ENCODE data around the gene SERPINF2.
"Not testable (repeated sequence)": the region's sequence is repeated elsewhere in the genome, so short reads cannot be mapped to it uniquely, and the experiment has no call there.

Gene SERPINF2

GRCh38 chr17:1735418-1735817, 7.3 kb upstream of the SERPINF2 start:
- DNase-seq (ENCODE audit: low read depth) = no peak

GRCh38 chr17:1735834-1736347, 6.8 kb upstream of the SERPINF2 start:
- DNase-seq (ENCODE audit: low read depth) = no peak

GRCh38 chr17:1736348-1737281, 6.1 kb upstream of the SERPINF2 start:
- DNase-seq (ENCODE audit: low read depth) = no peak

- DNase-seq (ENCODE audit: low read depth) = no peak
These were observed 5.0 kb upstream of the SERPINF2 start for GRCh38 chr17:1737531-1738291.

DNA sequence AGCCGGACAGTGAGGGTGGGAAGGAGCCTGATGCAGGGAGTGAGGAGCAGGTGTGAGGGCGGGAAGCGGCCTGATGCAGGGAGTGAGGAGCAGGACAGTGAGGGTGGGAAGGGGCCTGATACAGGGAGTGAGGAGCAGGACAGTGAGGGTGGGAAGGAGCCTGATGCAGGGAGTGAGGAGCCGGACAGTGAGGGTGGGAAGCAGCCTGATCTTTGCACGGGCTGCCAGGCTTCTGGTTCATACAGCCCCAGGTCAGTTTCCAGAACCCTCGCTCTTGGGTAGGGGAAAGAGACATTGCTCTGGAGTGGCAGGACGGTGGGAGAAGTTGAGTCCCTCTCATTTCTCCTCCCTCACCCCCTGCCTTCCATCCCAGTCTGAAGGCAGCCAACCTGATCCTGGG, 772 bp upstream of the SERPINF2 start:
- DNase-seq (ENCODE audit: low read depth) = not testable (repeated sequence)

- DNase-seq (ENCODE audit: low read depth) = no peak
These were observed 393 bp downstream of the SERPINF2 start for GRCh38 chr17:1743088-1743439.

- no peak for DNase-seq (ENCODE audit: low read depth)
These were observed 2.2 kb downstream of the SERPINF2 start for GRCh38 chr17:1744551-1745512.

DNA sequence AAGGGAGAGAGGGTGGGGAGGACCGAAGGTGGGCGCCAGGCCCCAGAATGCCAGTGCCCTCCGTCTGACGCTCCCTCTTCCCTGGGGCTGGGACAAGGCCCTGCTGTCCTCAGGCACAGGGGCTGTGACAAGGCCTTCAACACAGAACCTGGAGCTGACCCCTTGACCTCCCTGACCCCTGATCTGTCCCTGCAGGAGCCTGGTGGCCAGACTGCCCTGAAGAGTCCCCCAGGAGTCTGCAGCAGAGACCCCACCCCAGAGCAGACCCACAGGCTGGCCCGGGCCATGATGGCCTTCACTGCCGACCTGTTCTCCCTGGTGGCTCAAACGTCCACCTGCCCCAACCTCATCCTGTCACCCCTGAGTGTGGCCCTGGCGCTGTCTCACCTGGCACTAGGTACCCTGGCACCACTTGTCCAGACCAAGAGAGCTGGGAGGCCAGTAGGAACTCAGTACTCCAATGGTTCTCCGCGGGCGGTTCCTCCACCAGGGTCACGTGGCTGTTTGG, 2.9 kb downstream of the SERPINF2 start:
- DNase-seq (ENCODE audit: low read depth) = no peak

GRCh38 chr17:1746975-1747543, 4.4 kb downstream of the SERPINF2 start:
- DNase-seq (ENCODE audit: low read depth) = no peak

DNA sequence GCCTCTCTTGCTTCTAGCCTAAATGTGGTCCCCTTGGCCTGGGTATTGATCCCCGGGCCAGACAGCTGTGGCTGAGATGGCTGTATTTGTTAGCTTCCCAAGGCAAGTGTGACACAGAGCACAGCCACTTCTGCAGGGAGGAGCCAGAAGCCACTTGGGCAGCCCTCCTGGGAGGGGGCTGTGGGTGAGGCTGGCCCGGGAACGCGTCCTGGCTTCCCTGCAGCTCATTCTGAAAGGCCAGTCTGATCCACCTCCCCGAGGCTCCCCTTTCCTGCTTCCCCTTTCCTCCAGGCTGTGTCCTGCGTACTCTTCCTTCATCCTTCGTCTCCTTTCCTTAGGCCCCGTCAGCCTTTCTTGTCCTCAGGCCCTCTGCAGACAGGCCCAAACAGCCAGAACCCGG, 8.0 kb downstream of the SERPINF2 start:
- no peak for DNase-seq (ENCODE audit: low read depth)

DNA sequence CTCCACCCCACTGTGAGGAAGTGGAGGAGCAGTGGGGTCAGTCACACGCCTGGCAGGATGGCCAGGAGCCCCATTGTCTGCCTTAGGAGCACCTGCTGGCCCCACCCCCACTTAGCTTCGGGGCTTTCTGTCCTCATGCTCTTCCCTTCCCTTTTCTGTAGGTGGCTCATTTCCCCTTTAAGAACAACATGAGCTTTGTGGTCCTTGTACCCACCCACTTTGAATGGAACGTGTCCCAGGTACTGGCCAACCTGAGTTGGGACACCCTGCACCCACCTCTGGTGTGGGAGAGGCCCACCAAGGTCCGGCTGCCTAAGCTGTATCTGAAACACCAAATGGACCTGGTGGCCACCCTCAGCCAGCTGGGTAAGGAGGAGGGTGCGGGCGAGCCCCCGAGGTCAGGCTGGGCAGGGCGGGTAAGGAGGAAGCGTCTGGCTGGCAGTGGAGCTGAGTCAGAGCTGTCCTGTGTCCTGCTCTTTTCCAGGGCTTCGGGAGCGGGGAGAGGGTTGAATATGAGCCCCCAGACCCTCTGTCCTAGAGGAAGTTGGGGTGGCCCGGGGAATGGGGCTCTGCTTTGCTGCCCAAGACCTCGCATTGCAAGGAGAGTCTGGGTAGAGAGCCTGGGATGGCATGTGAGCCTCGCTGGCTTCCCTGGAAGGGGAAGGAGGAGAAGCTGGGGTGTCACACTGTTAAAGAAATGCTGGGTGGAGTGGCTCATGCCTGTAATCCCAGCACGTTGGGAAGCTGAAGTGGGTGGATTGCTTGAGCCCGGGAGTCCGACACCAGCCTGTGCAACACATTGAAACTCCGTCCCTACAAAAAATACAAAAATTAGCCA, 10.0 kb downstream of the SERPINF2 start:
- DNase-seq (ENCODE audit: low read depth) = no peak

DNA sequence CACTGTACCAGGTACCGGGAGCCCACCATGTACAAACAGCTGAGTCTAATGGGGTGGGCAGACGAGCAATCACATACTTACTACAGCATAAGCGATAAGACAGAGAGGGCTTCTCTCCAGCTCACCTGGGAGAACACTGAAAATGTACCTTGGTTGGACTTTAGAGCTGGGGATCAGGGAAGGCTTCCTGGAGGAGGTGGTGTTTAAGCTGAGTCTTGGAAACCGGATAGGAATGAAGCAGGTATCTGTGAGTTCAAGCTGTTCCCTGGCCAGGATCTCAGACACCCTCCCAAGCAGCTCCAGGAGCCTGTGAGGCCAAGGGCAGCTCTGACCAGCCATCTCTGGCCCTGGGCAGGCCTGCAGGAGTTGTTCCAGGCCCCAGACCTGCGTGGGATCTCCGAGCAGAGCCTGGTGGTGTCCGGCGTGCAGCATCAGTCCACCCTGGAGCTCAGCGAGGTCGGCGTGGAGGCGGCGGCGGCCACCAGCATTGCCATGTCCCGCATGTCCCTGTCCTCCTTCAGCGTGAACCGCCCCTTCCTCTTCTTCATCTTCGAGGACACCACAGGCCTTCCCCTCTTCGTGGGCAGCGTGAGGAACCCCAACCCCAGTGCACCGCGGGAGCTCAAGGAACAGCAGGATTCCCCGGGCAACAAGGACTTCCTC, 11.2 kb downstream of the SERPINF2 start:
- DNase-seq (ENCODE audit: low read depth) = no peak

- DNase-seq (ENCODE audit: low read depth) = no peak
These were observed 11.9 kb downstream of the SERPINF2 start for GRCh38 chr17:1754430-1755112.

GRCh38 chr17:1755252-1755826, 12.7 kb downstream of the SERPINF2 start:
- DNase-seq (ENCODE audit: low read depth) = no peak

GRCh38 chr17:1755827-1756262, 13.2 kb downstream of the SERPINF2 start:
- DNase-seq (ENCODE audit: low read depth) = no peak

- no peak for DNase-seq (ENCODE audit: low read depth)
These were observed 16.1 kb downstream of the SERPINF2 start for GRCh38 chr17:1758807-1759206.

GRCh38 chr17:1759529-1759928, 16.9 kb downstream of the SERPINF2 start:
- no peak for DNase-seq (ENCODE audit: low read depth)

GRCh38 chr17:1762233-1762900, 19.7 kb downstream of the SERPINF2 start:
- no peak for DNase-seq (ENCODE audit: low read depth)

Data from activated T-helper 1 cell treated with Interleukin-2 at 50 U/mL for 16 hours (primary cell).